SK-N-SH (cell line): ENCODE results near the gene MIPEP. TPM values are rescaled to one million over a fixed set of nuclear protein-coding genes. Genes with fewer than 3 reads are reported as not detected.
A peak's percentile ranks its signal among the peaks of the same experiment; 100 is the strongest.

Experiments
- CTCF ChIA-PET: fragments of 300-600, 350-600 bp; formaldehyde crosslinking; extraction: SDS; loops from one replicate; lab custom pipeline; 2021; lab: Yijun Ruan, JAX
- POLR2A ChIA-PET: fragments of 350-600 bp; sonication (Branson Sonifier 250); formaldehyde crosslinking; extraction: SDS; loops from one replicate; lab custom pipeline; 2020; ENCODE audit warnings: antibody characterized with exemption, inconsistent platforms; lab: Yijun Ruan, JAX
- DNase-seq: peaks from one replicate; pipeline ENCODE4 v3.0.0; 2012
- H2AFZ ChIP-seq: fragments of 200-600 bp; sonication (generic); 2 replicates; pipeline ENCODE4 v1.8.1; 2016; ENCODE audit warnings: antibody characterized with exemption, mild to moderate bottlenecking, low read depth
- H3F3A ChIP-seq: fragments of 200-600 bp; sonication (generic); replicated peaks from 2 replicates; pipeline ENCODE3; 2016; ENCODE audit warnings: antibody characterized with exemption, mild to moderate bottlenecking; ENCODE audit not compliant: insufficient read depth
- H3K27ac ChIP-seq, 2 experiments: fragments of 200-500 bp in 1 of 2; fragments of 200-600 bp in 1 of 2; sonication (Bioruptor generic) in 1 of 2; sonication (generic), shearing (Covaris generic) in 1 of 2; 2 replicates each; pipeline versions ENCODE4 v1.5.1 to v1.6.1; 2014 to 2016; ENCODE audit warnings: low read depth in 2 of 2, inconsistent platforms in 1 of 2, low read length in 1 of 2, mild to moderate bottlenecking in 1 of 2, mixed read lengths in 1 of 2
- H3K27me3 ChIP-seq: fragments of 200-600 bp; sonication (generic), shearing (Covaris generic); 2 replicates; pipeline ENCODE4 v1.6.1; 2016; ENCODE audit warnings: mixed run types; ENCODE audit not compliant: insufficient read depth
- H3K36me3 ChIP-seq, 2 experiments: fragments of 200-500 bp in 1 of 2; fragments of 200-600 bp in 1 of 2; sonication (Bioruptor generic) in 1 of 2; sonication (generic) in 1 of 2; replicated peaks in 1 of 2; 2 replicates each; pipeline versions ENCODE3 to v1.5.1; 2014 to 2016; ENCODE audit warnings: low read length in 1 of 2, mild to moderate bottlenecking in 1 of 2; ENCODE audit not compliant: insufficient read depth in 2 of 2, control insufficient read depth in 1 of 2
- H3K4me1 ChIP-seq, 2 experiments: fragments of 200-500 bp in 1 of 2; fragments of 200-600 bp in 1 of 2; sonication (Bioruptor generic) in 1 of 2; sonication (generic), shearing (Covaris generic) in 1 of 2; 2 replicates each; pipeline versions ENCODE4 v1.5.1 to v1.6.1; 2014 to 2016; ENCODE audit warnings: low read depth in 1 of 2, low read length in 1 of 2, mixed run types in 1 of 2; ENCODE audit not compliant: insufficient read depth in 2 of 2, control insufficient read depth in 1 of 2
- H3K4me2 ChIP-seq: fragments of 200-600 bp; sonication (generic), shearing (Covaris generic); 2 replicates; pipeline ENCODE4 v1.6.1; 2017; ENCODE audit warnings: mixed run types
- H3K4me3 ChIP-seq, 2 experiments: fragments of 200-500 bp in 1 of 2; fragments of 200-600 bp in 1 of 2; sonication (Bioruptor generic) in 1 of 2; sonication (generic), shearing (Covaris generic) in 1 of 2; 2 replicates each; pipeline versions ENCODE4 v1.5.1 to v1.8.1; 2014 to 2016; ENCODE audit warnings: low read depth in 2 of 2, inconsistent platforms in 1 of 2, low read length in 1 of 2, mild to moderate bottlenecking in 1 of 2, mixed read lengths in 1 of 2, moderate library complexity in 1 of 2
- H3K79me2 ChIP-seq: fragments of 200-600 bp; sonication (generic); 2 replicates; pipeline ENCODE4 v1.8.1; 2017; ENCODE audit warnings: mild to moderate bottlenecking; ENCODE audit not compliant: insufficient read depth
- H3K9ac ChIP-seq: fragments of 200-600 bp; sonication (generic); 2 replicates; pipeline ENCODE4 v1.6.1; 2017; ENCODE audit warnings: mixed run types
- H3K9me2 ChIP-seq: fragments of 200-600 bp; sonication (generic); 2 replicates; pipeline ENCODE4 v1.6.1; 2017; ENCODE audit warnings: mixed run types
- H3K9me3 ChIP-seq: fragments of 200-600 bp; sonication (generic); 2 replicates; pipeline ENCODE4 v1.6.1; 2017; ENCODE audit warnings: mixed run types, mild to moderate bottlenecking, moderate library complexity
- H4K20me1 ChIP-seq: fragments of 200-600 bp; sonication (generic); 2 replicates; pipeline ENCODE4 v1.6.1; 2017; ENCODE audit warnings: mild to moderate bottlenecking, mixed run types; ENCODE audit not compliant: insufficient read depth
- CHD2 ChIP-seq: fragments of 150-350 bp; IDR thresholded peaks from 2 replicates; pipeline ENCODE4 v1.6.1; 2018; ENCODE audit warnings: low read length; ENCODE audit not compliant: partially characterized antibody
- CTCF ChIP-seq: fragments of 200-600 bp; sonication (generic); IDR thresholded peaks from 2 replicates; pipeline ENCODE4 v1.6.1; 2017; ENCODE audit warnings: antibody characterized with exemption, mild to moderate bottlenecking, moderate library complexity
- ELF1 ChIP-seq: IDR thresholded peaks from 2 replicates; pipeline ENCODE4 v1.4.0; 2012
- EZH2phosphoT487 ChIP-seq: fragments of 200-600 bp; sonication (generic); IDR thresholded peaks from 2 replicates; pipeline ENCODE4 v1.6.1; 2017; ENCODE audit warnings: low read depth, mixed run types, mild to moderate bottlenecking, antibody characterized with exemption, moderate library complexity, borderline replicate concordance
- FOXJ3 ChIP-seq: sonication (generic); formaldehyde crosslinking; IDR thresholded peaks from 2 replicates; pipeline ENCODE4 v1.5.1; 2020; ENCODE audit warnings: mild to moderate bottlenecking, missing genetic modification reagents
- JUND ChIP-seq: IDR thresholded peaks from 2 replicates; pipeline ENCODE4 v1.4.0; 2012
- NFIC ChIP-seq: IDR thresholded peaks from 2 replicates; pipeline ENCODE4 v1.4.0; 2012; ENCODE audit warnings: borderline replicate concordance
- NRF1 ChIP-seq: IDR thresholded peaks from 2 replicates; pipeline ENCODE4 v1.6.1; 2012; ENCODE audit warnings: low read depth, mild to moderate bottlenecking, low read length
- RAD21 ChIP-seq: IDR thresholded peaks from 2 replicates; pipeline ENCODE4 v1.6.1; 2012; ENCODE audit warnings: mild to moderate bottlenecking, low read length
- RCOR1 ChIP-seq: fragments of 150-350 bp; IDR thresholded peaks from 2 replicates; pipeline ENCODE4 v1.6.1; 2017; ENCODE audit warnings: antibody characterized with exemption, low read length
- REST ChIP-seq: IDR thresholded peaks from 2 replicates; pipeline ENCODE4 v1.6.1; 2012; ENCODE audit warnings: mild to moderate bottlenecking, low read depth, low read length, moderate library complexity
- RXRA ChIP-seq: IDR thresholded peaks from 2 replicates; pipeline ENCODE4 v1.4.0; 2012; ENCODE audit warnings: low read depth, mild to moderate bottlenecking, borderline replicate concordance
- SMC3 ChIP-seq: IDR thresholded peaks from 2 replicates; pipeline ENCODE4 v1.6.1; 2012; ENCODE audit warnings: low read depth, low read length, improper control_type of control experiment
- USF2 ChIP-seq: fragments of 150-350 bp; IDR thresholded peaks from 2 replicates; pipeline ENCODE4 v1.6.1; 2017; ENCODE audit warnings: antibody characterized with exemption, low read length, low read depth, borderline replicate concordance
- YY1 ChIP-seq: IDR thresholded peaks from 2 replicates; pipeline ENCODE4 v1.4.0; 2012; ENCODE audit warnings: low read depth, mild to moderate bottlenecking
- WGBS: methylation state at CpG from one replicate; pipeline ENCODE4 v1.1.6; 2017; ENCODE audit warnings: low lambda C conversion rate; 5-methylcytosine and 5-hydroxymethylcytosine counted together
- polyA plus RNA-seq, 3 experiments: library from polyadenylated mRNA; depleted of rRNA; stranded (reverse); fragments of >200 nt; gene quantifications; 2 replicates each; pipeline ENCODE4 v1.2.3, GENCODE V29; 2012
- TF ChIP-seq, protein P1 (sequence below): IDR thresholded peaks from 2 replicates; pipeline ENCODE4 v1.4.0; 2012; ENCODE audit warnings: low read depth, borderline replicate concordance

MIPEP gene
- polyA plus RNA-seq, 1 of the 3 experiments (the other 2 are of a cell fraction): 12.7 TPM

- 77% methylated on average over 4 of the region's 4 CpGs for WGBS
- no peak for TF ChIP-seq NFIC
- TF ChIP-seq RAD21: 0 out of 2 replicates have a peak, but pooled peaks have one; percentile 2
- TF ChIP-seq CTCF: peak; percentile 60
- Histone ChIP-seq H3K79me2 (no peaks in the 10 kb centered on the region), H3K36me3 (no peaks in the 10 kb centered on the region), H3K4me3 (peak overlapping the region in 1 of 2 experiments; percentile 12; a peak in 1 of 4 replicates), H3K9ac (no peak overlapping the region), H3K9me2 (no peaks in the 10 kb centered on the region), H3K27me3 (no peaks in the 10 kb centered on the region), H2AFZ (no peak overlapping the region), H3K4me2 (no peak overlapping the region), H3K4me1 (no peaks in the 10 kb centered on the region; a peak in 1 of 4 replicates), H4K20me1 (no peaks in the 10 kb centered on the region), H3F3A (no peaks in the 10 kb centered on the region), H3K9me3 (no peaks in the 10 kb centered on the region), H3K27ac (no peak overlapping the region)
- POLR2A ChIA-PET: no interaction called here
- peak; percentile 46 for DNase-seq
- CTCF ChIA-PET: interaction anchor here (0.6 to 1.8 kb wide), 8 partner anchors 8 to 899 kb away, joined by 3 to 9 read pairs (median 4); no protein-coding TSS in a partner anchor
Observed at GRCh38 chr13:23741879-23742510, 147.2 kb downstream of the MIPEP start.

- Histone ChIP-seq H3K27me3 (no peaks in the 10 kb centered on the region), H3K27ac (no peak overlapping the region), H3K9me2 (no peaks in the 10 kb centered on the region), H2AFZ (no peak overlapping the region), H3K4me3 (no peak overlapping the region), H3K4me1 (no peaks in the 10 kb centered on the region; a peak in 1 of 4 replicates), H3K79me2 (no peaks in the 10 kb centered on the region), H3F3A (no peaks in the 10 kb centered on the region), H4K20me1 (no peaks in the 10 kb centered on the region), H3K9me3 (no peaks in the 10 kb centered on the region), H3K36me3 (no peaks in the 10 kb centered on the region), H3K9ac (no peak overlapping the region), H3K4me2 (no peak overlapping the region)
- DNase-seq: no peak
- WGBS: 89% methylated on average over 4 of the region's 4 CpGs
- CTCF ChIA-PET: no interaction called here
- POLR2A ChIA-PET: no interaction called here
- TF ChIP-seq EZH2phosphoT487 (no peak), CTCF (no peak), YY1 (no peak), RAD21 (no peak), FOXJ3 (CRISPR knock-in tag) (no peak), REST (no peak), ELF1 (no peak), RCOR1 (no peak), USF2 (no peak), CHD2 (no peak), NRF1 (no peak), SMC3 (no peak), JUND (no peak), RXRA (no peak)
- TF ChIP-seq, protein P1, sequence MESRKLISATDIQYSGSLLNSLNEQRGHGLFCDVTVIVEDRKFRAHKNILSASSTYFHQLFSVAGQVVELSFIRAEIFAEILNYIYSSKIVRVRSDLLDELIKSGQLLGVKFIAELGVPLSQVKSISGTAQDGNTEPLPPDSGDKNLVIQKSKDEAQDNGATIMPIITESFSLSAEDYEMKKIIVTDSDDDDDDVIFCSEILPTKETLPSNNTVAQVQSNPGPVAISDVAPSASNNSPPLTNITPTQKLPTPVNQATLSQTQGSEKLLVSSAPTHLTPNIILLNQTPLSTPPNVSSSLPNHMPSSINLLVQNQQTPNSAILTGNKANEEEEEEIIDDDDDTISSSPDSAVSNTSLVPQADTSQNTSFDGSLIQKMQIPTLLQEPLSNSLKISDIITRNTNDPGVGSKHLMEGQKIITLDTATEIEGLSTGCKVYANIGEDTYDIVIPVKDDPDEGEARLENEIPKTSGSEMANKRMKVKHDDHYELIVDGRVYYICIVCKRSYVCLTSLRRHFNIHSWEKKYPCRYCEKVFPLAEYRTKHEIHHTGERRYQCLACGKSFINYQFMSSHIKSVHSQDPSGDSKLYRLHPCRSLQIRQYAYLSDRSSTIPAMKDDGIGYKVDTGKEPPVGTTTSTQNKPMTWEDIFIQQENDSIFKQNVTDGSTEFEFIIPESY: no peak
Observed at GRCh38 chr13:23740002-23740401, 149.2 kb downstream of the MIPEP start.
